NCI-H526 treated with DMSO at 0.1 percent for 48 hours (cell line): Measurements from ENCODE around the gene EPHA1.

Source experiments
- DNase-seq: peaks from one replicate; lab custom pipeline; 2025; lab: John Stamatoyannopoulos, UW

EPHA1 gene

DNA sequence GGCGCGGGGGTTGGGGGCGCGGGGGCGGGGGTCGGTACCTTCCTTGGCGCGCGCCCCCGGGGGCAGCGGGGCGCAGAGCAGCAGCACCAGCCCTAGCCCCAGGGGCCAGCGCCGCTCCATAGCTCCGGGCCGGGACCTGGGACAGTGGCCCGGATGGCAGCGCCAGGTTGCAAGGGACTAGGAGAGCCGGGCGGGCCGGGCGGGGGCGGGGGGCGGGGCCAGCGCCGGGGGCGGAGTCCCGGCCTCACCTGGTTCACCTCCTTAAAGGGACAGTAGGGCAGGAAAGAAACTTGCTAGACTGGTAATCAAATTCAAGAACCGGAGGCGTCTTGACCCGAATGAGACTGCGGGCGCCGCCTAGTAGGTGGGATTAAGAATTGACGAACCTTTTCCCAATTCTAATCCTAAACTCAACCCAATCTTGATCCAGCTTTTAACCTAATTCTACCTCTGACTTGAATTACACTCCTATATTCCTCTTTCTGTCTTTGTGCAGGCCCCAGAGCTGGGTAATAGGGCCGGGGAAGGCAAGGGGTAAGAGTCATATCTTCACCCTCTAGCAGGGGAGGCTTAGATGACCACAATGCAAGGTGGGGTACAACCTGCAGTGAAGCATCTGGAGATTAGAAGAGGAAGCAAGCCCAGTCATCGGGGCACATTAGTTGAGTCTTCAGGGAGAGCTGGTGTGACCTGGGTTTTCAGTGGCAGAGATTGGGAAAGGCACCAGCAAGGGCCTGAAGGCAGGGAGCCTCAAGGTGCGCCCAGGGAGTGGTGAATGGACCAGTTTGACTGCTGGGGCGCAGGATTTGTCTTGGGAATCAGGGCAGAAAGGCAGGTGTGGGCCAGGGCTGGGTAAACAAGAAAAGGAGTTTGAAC lies at the start of gene EPHA1:
Gene EPHA1 (minus strand): TSS at position 171 of the 876 bp plus-strand sequence. CDS start 51 bp downstream, at position 120.
- DNase-seq = peak; percentile 93

DNA sequence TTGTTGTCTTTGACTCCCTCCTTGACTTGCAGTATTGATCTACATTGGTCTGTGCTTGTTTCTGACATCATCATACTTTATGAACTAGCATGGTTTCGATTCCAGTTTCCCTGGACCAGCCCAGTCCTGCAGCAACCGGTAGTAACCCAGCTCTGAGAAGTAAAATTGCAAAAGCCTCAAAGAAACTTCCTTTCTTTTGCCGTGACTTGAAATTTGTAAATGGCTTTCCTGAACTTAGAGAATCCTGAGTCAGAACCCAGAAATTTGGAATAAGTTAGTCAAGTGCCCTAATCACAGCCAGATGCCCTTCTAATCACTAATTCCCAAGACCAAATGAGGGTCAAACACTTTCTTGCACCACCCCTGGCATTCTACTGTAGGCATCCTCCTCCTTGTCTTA lies 49.6 kb upstream of the EPHA1 start:
- no peak for DNase-seq

DNA sequence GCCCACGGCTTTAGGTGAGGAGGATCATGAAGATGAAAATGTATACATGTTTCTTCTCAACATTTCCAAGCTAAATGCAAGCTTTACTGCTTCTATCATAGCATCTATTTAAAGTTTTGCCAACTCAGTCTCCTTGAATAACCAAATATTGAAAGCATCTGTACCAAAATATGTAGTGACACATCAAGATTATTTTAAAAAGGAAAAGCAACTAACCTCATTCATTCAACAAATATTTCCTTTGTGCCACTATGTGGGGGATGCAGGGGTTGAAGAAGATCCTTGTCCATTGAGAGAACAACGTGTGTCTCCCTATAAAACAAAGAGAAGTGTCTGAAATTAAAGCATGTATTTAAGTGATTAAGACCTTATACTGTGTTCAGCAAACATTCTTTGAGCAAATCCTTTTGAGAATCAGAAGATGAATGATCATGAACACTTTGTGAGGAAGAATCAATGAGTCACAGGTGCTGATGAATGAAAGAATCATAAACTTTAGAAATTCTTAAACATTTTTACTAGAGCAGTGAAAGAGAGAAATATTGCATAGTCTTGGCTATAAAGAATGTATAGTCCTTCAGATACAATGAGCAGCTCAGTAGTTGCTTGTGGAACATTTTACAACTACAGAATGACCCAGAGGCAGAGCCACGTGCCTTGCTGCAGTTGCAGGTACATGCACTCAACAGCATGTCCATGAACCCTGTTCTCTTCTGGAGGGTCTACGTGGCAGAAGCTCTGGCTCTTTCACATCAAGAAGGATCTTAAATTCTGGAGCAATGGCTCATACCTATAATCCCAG lies 48.5 kb upstream of the EPHA1 start:
- DNase-seq = no peak

DNA sequence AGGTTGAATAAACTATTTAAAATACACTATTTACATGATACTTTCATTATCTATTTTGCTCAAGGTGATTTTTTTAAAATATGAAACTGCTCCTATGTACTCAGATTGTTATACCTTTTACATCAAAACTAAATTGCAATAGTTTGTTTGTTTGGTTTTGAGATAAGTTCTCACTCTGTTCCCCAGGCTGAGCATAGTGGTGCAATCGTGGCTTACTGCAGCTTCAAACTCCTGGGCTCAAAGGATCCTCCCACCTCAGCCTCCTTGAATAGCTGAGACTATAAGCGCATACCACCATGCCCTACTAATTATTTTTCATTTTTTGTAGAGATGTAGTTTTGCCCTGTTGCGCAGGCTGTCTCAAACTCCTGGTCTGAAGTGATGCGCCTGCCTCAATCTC lies 47.3 kb upstream of the EPHA1 start:
- DNase-seq = no peak

DNA sequence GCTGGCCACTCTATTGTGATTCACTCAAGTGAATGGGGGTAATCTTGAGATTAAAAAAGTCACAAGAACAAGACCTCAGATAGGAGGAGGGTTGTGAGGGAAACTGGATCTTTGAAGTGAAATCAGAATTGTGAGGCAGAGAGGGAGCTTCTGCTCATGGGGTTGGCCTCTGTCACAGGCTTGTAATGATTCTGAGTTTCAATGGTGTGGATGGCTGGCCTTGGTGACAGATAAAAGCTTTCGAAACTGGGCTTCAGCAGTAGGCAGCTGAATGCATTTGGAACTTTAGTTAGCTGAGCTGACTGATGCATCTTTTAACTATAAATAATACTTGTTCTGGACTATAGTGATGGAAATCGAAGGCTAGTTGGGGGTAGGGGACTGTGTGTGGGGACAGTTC lies 46.8 kb upstream of the EPHA1 start:
- no peak for DNase-seq

DNA sequence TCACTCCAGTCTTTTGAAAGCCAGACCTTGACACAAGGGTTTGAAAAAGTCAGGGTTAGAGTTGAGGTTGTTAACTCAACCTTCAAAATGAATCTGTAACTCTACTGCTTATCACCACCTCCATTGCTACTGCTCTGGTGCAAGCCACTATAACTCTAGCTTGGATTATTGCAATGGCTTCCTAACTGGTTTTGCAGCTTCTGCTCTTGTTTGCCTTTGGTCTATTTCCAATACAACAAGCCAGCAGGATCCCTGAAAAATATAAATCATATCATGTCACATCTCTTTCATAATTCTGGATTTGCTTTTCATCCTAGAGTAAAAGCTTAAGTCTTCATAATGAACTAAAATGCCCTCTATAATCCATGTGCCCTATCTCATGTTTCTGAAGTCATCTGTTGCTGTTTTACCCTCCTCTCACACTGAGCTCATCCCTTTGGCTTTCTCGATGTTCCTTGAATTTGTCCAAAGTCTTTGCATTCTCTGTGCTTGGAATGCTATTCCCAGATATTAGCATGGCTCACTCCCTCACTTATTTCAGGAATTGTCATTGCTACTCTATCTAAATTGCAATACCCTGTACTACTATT lies 45.5 kb upstream of the EPHA1 start:
- no peak for DNase-seq

DNA sequence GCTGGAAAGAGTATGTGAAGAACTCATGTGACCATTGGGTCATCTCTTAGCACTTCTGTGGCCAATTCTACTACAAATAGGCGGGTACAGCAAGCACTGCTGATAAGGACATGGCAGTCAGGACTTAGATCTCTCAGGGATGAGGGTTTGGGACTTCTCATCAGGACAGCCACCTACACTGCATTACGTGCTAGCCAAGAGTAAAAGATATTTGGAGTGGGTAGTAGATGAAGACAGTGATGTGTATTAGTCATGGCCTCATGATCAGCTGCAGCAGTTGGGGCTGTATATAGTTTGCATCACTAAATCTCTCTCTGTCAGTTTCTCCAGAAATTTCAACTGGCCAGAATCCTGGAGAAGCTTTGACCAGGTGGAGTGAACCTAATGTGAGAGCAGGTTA lies 43.8 kb upstream of the EPHA1 start:
- no peak for DNase-seq

DNA sequence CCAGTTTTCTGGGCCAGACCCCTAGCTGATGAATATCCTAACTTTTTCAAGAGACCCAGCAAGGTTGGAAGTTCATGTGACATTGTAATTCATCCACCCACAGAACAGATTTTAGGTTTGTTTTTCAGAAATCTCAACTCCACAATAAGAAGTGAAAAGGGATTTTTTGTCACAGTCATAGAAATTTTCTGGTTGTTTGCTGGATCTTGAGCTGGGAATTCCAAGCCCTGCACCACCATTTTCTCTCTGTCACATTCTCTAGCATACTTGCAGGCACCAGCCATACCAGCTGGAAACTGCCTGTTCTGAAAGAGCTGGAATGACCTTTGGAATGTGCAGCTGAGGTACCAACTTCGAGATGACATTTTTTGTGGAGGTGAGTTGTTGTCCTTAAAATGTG lies 43.1 kb upstream of the EPHA1 start:
- DNase-seq = no peak

DNA sequence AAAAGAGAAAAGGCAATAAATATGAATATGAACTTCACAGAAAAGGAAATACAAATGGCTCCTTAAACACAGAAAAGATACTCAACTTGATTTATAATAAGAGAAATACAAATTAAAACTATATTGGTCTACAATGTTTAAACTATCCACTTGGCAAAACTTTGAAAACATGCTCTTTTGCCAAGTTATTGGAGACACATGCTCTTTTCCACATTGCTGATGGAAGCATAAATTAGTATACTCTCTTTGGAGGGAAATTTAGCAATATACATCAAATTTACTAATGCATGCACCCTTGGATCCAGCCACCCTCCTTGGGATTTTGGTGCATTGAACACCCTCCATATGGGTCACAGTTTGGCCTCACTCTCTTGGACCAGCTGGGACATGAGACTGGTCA lies 42.5 kb upstream of the EPHA1 start:
- DNase-seq = no peak

DNA sequence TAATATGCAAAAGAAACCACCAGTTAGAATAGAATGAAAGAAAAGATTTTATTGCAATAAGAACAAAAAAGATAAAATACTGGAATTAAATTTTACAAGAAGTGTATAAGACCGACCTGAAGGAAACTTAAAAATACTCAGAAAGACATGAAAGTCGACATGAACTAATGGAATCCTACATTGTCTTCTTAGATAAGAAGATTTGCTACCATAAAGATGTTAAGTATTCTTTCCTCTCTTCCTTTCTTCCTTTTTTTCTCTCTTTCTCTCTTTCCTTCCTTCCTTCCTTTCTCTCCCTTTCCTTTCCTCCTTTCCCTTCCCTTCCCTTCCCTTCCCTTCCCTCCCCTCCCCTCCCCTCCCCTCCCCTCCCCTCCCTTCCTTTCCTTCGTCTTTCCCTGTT lies 41.1 kb upstream of the EPHA1 start:
- DNase-seq = no peak

DNA sequence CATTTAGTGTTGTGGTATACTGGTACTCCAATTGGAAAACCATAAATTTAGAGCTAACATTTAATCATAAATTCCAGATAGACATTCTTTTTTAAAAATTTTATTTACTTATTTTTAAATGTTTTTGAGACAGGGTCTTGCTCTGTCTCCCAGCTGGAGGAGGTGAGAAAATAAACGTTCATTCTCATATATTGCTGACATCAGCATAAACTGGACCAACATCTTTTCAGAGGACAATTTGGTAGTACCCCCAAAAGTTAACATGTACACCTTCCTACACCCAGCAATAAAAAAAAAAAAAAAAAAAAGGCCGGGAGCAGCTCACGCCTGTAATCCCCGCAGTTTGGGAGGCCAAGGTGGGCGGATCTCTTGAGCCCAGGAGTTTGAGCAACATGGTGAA lies 39.8 kb upstream of the EPHA1 start:
- DNase-seq = no peak

DNA sequence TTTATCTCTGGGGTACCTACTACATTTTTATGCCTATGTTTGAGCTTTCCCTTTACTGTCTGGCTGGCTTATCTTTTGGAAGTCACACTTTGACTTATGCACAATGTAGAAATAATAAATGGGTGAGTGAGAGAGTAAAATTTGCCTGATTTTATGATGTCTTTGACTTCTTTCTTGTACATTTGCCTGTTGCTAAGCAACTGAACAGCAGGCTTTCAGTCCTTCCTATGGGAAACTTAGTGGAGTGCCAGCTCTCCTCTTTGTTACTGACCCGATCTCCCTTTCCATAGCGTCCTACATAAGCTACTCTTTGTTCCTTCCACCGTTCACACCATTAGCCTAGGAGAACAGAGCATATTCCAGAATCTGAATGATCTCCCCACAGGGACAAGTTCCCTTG lies 38.8 kb upstream of the EPHA1 start:
- DNase-seq = peak; percentile 20

DNA sequence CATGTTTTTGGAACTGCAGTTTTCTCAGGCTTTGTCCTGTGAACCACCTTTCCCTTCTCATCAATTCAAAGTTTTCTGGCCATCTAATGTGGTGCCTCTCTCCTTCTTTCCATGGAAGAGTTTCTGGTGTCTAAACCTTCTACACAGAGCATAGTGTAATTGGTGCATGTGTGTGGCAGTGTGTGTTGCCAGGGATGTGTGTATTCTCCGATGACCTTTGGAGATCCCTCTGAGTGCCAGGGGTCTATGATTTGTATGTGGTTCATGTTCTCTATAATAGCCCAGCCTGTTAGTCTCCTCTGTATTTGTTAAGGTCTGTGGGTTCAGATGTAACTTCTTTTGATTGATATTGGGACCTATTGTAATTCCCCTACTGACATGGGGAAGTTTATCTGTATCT lies 36.1 kb upstream of the EPHA1 start:
- DNase-seq = no peak

DNA sequence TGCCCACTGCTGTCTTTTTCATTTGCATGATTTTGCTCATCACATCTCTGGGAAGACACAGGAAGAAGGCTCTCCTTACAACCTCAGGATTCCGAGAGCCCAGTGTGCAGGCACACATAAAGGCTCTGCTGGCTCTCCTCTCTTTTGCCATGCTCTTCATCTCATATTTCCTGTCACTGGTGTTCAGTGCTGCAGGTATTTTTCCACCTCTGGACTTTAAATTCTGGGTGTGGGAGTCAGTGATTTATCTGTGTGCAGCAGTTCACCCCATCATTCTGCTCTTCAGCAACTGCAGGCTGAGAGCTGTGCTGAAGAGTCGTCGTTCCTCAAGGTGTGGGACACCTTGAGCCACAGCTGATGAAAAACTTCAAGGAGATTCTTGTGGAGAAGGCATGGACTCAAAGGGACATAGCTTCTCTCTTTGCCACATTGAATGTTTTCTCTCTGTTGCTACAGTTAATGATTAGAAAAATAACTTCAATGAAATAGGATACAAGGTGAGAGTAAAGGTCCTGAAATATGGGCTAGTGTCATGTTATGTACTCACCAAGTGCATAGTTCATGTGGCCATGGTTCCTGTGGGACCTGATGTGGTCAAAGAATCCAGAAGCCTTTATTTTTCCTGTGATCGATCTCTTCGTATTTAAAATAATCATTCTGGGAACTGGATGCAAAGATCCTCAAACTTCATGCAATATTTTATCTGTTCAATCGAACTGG lies 35.6 kb upstream of the EPHA1 start:
- no peak for DNase-seq

DNA sequence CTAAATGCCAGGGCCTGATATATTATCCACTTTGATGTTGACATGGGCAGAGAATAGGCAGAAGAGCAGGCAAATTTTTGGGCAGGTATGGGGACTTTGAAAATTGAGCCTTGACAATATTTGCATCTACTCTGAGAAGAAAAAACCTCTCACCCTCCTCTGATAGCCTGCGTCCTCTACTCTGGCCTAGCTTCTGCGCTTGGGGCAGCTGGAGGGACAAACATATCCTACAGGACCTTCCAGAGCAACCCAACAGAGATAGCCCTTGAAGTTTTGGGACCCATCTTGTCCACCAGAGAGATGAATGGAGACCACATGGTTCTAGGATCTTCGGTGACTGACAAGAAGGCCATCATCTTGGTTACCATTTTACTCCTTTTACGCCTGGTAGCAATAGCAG lies 34.5 kb upstream of the EPHA1 start, which contains the start of gene TAS2R60:
Gene TAS2R60 (plus strand): TSS at position 301 of the 400 bp plus-strand sequence. CDS start 0 bp downstream, at position 301.
- DNase-seq = no peak

DNA sequence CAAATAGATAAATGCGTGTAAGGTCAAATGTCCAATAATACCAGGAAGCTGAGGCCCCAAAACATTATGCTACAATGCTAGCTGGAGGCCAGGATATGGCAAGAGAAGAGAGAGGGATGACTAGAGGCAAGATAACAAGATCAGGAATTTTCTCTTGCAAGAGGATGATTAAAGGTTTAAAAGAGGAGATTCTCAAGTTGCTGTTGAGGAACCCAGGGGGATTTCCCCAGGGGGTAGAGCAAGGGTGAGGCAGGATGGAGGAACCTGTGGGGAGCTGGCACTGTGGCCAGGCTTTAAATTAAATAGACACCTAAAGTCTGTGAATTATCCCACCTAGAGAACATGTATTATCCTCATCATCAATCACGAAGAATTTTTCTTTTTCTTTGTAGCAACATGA lies 31.2 kb upstream of the EPHA1 start:
- no peak for DNase-seq

DNA sequence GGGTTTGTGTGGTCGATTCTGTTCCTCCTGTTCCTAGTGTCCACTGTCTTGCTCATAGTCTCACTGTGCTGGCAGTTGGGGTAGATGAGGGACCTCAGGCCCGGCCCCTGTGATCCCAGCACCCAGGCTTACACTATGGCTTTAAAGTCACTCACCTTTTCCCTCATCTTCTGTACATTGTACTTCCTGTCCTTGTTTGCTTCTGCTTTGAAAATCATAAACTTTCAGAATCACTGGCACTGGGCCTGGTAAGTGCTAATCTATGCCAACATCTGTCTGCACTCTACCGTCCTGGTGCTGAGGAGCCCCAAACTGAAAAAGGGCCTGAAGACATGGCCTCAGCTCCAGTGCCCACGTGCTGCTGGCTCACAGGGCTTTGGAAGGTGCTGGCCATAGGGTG lies 28.9 kb upstream of the EPHA1 start:
- no peak for DNase-seq

DNA sequence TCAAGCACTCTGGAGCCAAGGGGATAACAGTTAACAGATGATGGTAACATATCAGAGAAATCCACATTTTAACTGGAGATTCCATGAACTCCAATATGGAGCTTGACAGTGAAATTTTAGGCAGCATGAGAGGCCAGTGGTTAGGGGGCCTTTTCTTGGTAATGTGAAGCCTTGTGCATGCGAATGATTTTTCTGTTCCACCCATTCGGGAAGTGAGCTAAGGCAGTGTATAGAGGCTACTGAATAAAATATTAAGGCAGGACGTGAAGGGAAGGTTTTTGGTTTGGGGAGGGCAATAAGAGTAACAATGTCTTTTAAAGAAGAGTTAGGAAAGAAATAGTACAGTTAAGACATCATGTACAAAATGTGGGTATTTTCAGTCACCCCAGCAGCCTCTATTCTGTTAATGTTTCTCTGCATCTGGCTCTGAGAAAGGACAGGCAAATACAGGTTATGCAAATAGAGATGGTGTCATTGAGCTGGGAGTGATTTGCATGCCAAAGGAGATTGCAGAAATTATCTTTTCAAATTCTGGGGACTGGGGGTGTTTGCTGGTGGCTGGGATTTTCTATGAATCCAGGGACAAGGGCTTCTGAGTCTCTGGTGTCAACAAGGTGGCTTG lies 27.8 kb upstream of the EPHA1 start:
- DNase-seq = peak; percentile 91

DNA sequence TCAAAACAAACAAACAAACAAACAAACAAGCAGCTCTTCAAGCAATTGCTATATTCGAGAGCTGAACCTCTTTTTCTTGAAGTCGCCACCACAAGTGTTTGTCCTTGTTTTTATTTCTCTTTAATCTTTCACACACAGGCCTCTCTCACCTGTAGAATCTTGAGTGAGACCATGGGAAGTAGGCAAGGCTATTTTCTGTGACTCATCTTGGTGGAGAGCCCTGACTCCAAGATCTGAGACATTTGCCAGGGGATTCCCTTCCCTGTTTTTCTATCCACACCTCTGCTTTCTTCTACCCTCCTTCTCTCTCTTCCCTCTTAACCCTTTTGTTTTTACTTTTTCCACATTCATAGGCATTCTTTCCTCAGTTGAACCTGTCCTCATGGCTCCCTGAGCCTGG lies 26.6 kb upstream of the EPHA1 start:
- no peak for DNase-seq

DNA sequence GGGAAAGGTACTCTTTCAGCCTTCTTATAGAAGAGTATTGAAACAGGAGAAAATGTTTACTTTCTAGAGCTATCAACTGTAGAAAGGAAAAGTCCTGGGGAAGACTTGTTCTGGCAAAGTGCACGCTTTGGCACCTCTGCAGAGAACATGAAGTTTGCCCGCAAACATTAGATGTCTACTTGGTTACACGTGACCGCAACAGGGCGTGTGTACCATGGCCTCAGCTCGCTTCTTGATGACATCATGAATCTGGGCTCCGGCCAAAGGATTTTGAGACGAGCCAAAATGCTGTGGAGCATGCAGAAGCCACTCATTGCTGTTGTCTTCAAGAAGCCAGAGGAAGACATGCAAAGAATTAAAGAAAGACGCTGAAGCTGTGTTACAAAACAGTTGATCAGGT lies 26.0 kb upstream of the EPHA1 start:
- DNase-seq = no peak

DNA sequence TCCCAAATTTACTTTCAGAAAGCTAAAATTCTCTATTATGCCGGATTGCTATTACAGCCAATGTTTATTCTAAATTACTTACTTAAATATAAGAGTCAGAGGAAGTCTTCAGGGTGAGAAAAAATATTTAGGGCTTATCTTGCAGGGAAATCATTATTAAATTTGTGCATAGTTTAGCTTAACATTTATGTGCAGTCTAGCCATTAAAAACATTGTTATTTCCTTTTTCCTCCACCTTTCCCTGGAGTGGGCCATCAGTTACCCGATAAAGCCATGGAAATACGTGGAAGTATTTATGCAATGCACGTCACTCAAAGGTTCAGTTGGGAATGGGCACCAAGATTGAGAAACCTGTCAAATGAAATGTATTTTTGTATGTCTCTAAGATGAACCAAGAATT lies 25.1 kb upstream of the EPHA1 start:
- DNase-seq = no peak

DNA sequence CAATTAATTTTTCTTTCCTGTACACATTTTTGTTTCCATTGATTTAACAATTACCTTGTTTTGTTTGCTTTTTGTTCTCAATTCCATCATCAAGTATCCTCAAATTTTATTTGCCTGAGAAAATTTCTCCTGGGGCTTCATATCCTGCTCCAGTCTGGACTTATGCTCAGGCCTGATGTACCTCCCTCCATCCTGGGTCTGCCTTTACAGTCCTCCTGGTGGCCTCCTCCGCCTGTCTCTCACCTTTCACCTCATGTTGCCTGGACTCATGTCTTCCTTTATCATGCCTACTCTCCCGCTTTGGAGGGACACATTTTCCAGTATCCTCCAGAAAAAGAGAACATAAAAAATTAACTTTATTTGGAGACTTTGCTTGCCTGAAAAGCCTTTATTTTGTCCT lies 22.5 kb upstream of the EPHA1 start:
- no peak for DNase-seq
